Measurements from ENCODE around the gene TNIK.

- TF ChIP-seq POLR2AphosphoS5 (IDR thresholded peaks at IDR 0.05) (no peak), EP300 (IDR thresholded peaks at IDR 0.05) (no peak), POLR2A (IDR thresholded peaks at IDR 0.05) (no peak)
- TF ChIP-seq, protein P1, sequence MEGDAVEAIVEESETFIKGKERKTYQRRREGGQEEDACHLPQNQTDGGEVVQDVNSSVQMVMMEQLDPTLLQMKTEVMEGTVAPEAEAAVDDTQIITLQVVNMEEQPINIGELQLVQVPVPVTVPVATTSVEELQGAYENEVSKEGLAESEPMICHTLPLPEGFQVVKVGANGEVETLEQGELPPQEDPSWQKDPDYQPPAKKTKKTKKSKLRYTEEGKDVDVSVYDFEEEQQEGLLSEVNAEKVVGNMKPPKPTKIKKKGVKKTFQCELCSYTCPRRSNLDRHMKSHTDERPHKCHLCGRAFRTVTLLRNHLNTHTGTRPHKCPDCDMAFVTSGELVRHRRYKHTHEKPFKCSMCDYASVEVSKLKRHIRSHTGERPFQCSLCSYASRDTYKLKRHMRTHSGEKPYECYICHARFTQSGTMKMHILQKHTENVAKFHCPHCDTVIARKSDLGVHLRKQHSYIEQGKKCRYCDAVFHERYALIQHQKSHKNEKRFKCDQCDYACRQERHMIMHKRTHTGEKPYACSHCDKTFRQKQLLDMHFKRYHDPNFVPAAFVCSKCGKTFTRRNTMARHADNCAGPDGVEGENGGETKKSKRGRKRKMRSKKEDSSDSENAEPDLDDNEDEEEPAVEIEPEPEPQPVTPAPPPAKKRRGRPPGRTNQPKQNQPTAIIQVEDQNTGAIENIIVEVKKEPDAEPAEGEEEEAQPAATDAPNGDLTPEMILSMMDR (IDR thresholded peaks at IDR 0.05) = no peak
Measured at GRCh38 chr3:171023566-171023965, 436.6 kb downstream of the TNIK start.

Data from upper lobe of left lung (tissue), 4 donors.